GM18517 (cell line): Measurements from ENCODE around the gene AGAP2.
"Not testable (repeated sequence)": the region's sequence is repeated elsewhere in the genome, so short reads cannot be mapped to it uniquely, and the experiment has no call there.

Experiments used
- ATAC-seq: cut with Tn5 transposase; IDR thresholded peaks from one replicate; pipeline ENCODE4 v1.9.1; 2021; ENCODE audit warnings: mild to moderate bottlenecking, moderate library complexity; ENCODE audit not compliant: unreplicated experiment

AGAP2 gene

GRCh38 chr12:57724003-57724935 is 14.3 kb downstream of the AGAP2 start:
- ATAC-seq: no peak

- ATAC-seq: no peak
Measured at GRCh38 chr12:57723630-57723962, 14.9 kb downstream of the AGAP2 start.

DNA sequence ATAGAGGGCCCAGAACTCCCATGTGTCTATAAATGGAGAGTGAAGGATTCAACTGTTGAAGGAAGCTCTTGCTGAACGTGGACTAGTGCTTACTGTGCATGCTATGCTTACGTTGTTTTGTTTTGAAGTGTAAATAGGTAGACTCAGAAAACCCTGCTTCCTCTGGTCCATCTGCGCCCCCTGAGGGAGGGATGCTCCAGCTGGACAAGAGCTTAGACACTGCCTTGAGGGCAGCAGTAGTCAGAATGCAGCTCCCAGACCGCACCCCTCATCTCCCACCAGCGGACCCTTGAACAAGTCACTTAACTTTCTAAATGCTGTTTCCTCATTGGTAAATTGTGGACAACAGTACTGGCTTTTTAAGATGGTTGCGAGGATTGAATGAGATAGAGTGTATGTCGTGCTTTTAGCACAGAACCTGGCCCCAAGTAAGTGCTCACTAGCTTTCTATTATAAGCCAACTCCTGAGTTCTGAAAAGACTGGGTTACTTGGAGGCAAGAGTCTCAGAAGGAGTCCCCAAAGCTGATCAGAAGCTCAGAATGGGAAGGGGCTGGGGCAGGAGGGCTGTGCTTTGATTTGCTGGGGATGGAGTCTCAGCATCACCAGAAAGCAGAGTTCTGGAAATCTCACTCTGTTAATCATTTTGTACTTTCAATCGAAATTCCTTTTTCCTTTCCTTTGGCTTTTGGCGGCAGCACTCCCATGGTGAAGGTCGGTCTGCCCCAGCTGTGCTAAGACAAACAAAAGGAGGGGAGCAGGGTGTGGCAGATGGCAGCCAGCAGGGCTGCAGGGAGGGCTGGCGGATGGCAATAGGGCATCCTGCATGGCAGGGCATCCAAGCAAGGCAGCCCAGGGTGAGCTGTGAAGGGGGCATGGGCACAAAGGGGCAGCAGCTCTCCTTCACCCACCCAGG is 15.6 kb downstream of the AGAP2 start:
- no peak for ATAC-seq

DNA sequence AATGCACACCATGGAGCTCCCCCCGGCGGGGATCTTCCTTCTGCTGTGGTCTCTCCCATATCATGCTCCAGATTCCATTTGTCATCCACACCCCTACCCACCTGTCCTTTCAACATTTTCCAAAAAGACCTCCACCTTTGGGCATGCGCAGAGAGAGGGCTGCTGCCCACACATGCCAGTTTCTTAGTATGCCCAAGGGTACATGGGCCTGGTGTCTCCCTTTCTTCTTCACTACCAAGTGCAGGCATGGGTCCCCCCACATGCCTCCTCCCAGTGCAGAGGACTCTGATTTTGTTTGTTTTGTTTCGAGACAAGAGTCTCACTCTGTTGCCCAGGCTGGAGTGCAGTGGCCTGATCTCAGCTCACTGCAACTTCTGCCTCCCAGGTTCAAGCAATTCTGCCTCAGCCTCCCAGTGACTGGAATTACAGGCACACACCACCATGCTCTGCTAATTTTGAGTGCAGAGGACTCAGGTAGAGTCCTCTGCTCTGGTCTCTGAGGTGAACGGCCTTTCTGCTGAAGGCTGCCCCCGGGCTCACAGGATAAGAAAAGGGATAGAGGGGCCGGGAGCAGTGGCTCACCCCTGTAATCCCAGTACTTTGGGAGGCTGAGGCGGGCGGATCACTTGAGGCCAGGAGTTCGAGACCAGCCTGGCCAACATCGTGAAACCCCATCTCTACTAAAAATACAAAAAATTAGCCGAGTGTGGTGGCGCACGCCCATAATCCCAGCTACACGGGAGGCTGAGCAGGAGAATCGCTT is 16.5 kb downstream of the AGAP2 start:
- ATAC-seq: not testable (repeated sequence)

GRCh38 chr12:57720606-57721595 is 17.6 kb downstream of the AGAP2 start:
- ATAC-seq: no peak

GRCh38 chr12:57719777-57720605 is 18.6 kb downstream of the AGAP2 start:
- no peak for ATAC-seq

DNA sequence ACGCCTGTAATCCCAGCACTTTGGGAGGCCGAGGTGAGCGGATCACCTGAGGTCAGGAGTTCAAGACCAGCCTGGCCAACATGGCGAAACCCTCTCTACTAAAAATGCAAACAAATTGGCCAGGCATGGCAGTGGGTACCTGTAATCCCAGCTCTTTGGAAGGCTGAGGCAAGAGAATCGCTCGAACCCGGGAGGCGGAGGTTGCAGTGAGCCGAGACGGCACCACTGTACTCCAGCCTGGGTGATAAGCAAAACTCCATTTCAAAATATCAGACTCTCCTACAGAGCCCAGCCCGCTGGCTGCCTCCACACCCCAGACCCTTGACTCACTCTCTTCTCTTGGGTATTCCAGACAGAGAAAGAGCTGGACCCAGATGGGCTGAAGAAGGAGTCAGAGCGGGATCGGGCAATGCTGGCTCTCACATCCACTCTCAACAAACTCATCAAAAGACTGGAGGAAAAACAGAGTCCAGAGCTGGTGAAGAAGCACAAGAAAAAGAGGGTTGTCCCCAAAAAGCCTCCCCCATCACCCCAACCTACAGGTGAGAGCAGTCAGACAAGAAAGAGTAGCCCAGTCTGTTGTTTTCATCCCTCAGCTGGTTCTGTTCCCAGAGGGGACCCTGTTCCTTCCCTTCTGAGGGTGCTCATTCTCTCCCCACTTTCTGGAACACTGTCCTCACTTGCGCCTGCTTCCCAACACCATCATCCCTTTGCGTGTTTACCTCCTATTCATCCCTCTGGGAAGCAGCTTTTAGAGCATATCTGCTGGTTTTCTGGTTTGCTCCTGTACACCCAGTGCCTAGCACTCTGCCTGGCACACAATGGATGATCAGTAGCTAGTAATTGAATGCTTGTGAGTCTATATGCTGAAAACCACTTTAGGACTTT is 19.7 kb downstream of the AGAP2 start:
- ATAC-seq: no peak

DNA sequence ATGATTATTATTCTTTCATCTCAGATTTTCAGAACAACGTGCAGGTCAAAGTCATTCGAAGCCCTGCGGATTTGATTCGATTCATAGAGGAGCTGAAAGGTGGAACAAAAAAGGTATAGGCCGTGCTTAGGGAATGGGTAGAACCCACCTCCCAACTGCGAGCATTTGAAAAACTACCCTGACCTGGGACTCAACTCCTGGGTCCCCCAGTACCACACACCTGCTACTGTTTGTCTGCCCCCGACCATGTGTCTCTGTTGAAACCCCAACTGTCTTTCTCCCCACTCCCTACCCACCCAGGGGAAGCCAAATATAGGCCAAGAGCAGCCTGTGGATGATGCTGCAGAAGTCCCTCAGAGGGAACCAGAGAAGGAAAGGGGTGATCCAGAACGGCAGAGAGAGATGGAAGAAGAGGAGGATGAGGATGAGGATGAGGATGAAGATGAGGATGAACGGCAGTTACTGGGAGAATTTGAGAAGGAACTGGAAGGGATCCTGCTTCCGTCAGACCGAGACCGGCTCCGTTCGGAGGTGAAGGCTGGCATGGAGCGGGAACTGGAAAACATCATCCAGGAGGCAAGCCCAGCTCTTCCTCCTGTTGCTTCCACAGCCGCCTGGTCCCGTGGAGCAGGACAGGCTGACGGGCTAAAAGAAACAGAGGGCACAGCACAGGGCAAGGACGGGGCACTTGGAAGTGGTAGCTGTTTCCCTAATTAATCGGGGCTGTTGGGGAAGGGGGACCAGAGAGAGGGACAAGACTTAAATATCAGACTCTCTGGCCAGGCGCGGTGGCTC is 20.5 kb downstream of the AGAP2 start:
- ATAC-seq: no peak

DNA sequence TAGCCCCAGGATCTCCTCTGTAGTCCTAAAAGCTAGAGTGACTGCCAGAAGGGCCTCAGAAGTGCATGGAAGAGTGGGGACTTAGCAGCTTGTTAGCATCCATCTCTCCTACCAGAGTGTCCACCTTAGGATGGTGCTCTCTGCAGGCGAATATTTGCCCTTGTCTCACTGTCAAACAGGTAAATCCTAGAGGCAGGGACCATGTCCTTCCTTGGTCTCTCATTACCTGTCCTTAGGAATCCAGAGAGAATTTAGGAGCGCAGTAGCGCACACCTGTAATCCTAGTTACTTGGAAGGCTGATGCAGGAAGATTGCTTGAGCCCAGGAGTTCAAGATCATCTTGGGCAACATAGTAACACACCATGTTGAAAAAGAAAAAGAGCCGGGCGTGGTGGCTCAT is 21.4 kb downstream of the AGAP2 start:
- ATAC-seq: no peak

- no peak for ATAC-seq
Measured at GRCh38 chr12:57716305-57716704, 22.2 kb downstream of the AGAP2 start.

- no peak for ATAC-seq
Measured at GRCh38 chr12:57715786-57716185, 22.8 kb downstream of the AGAP2 start.

GRCh38 chr12:57715036-57715748 is 23.4 kb downstream of the AGAP2 start:
- not testable (repeated sequence) for ATAC-seq

- ATAC-seq: no peak
Measured at GRCh38 chr12:57713209-57713608, 25.3 kb downstream of the AGAP2 start.

- ATAC-seq: no peak
Measured at GRCh38 chr12:57712701-57713100, 25.8 kb downstream of the AGAP2 start.

GRCh38 chr12:57708296-57708695 is 30.2 kb downstream of the AGAP2 start:
- no peak for ATAC-seq

DNA sequence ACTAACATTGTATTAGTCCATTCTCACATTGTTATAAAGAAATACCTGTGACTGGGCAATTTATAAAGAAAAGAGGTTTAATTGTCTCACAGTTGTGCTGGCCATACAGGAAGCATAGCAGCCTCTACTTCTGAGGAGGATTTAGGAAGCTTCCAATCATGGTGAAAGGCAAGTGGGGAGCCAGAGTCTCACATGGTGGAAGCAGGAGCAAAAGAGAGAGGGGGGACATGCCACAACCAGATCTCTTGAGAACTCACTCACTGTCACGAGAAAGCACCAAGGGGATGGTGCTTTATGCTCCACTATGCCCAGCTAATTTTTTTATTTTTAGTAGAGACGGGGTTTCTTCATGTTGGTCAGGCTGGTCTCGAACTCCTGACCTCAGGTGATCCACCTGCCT is 31.3 kb downstream of the AGAP2 start:
- no peak for ATAC-seq

DNA sequence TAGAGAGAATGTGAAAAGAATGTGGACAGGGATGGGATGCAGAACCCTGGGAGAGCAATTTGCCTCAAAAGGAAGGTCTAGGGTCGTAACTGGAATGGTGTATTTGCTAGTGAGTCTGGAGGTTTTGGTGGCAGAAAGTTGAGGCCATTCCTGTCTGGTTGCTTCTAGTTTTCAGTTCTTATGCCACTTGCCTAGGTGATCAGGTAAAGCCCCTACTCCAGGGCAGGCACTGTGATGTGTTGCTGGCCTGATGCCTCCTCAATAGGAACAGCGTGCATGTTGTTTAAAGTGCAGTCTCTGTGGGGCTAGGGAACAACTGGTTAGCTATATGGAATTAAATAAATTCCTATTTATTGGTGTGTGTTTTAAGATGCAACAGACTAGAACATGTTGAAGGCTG is 38.2 kb downstream of the AGAP2 start:
- ATAC-seq: no peak
